Measurements from ENCODE around the gene NR2E1. TPM values are rescaled to one million over a fixed set of nuclear protein-coding genes. Genes with fewer than 3 reads are reported as not detected.

Gene NR2E1
- total RNA-seq = not detected

GRCh38 chr6:108165714-108166663 is at the start of gene NR2E1:
TSS of gene NR2E1 (plus strand) at chr6:108166022. CDS start at chr6:108166766, 744 bp downstream.
- H3K4me1 Mint-ChIP-seq (ENCODE audit: low read depth) = peaks cover 35% of the 10 kb centered on the region
- no peak within 1 kb of the TSS for H3K4me3 Mint-ChIP-seq
- H3K27me3 Mint-ChIP-seq (ENCODE audit: low read depth) = peaks cover 89% of the 10 kb centered on the region
- H3K36me3 Mint-ChIP-seq (ENCODE audit: insufficient read depth) = no peaks in the 10 kb centered on the region
- no peaks in the 10 kb centered on the region for H3K9me3 Mint-ChIP-seq
- DNase-seq (no peak), ATAC-seq (no peak)

GRCh38 chr6:108116546-108117426 is 49.0 kb upstream of the NR2E1 start:
- Mint-ChIP-seq H3K36me3 (ENCODE audit: insufficient read depth) (no peaks in the 10 kb centered on the region), H3K4me3 (peak overlapping the region; percentile 78), H3K9me3 (no peaks in the 10 kb centered on the region), H3K27me3 (ENCODE audit: low read depth) (peaks cover 91% of the 10 kb centered on the region), H3K4me1 (ENCODE audit: low read depth) (peaks cover 50% of the 10 kb centered on the region)
- DNase-seq = no peak
- ATAC-seq = no peak

- peaks cover 50% of the 10 kb centered on the region for H3K4me1 Mint-ChIP-seq (ENCODE audit: low read depth)
- peak overlapping the region; percentile 78 for H3K4me3 Mint-ChIP-seq
- peaks cover 90% of the 10 kb centered on the region for H3K27me3 Mint-ChIP-seq (ENCODE audit: low read depth)
- H3K36me3 Mint-ChIP-seq (ENCODE audit: insufficient read depth) = no peaks in the 10 kb centered on the region
- H3K9me3 Mint-ChIP-seq = no peaks in the 10 kb centered on the region
- DNase-seq (no peak), ATAC-seq (peak; percentile 41 to 45)
These were observed 48.1 kb upstream of the NR2E1 start for GRCh38 chr6:108117427-108118358.

- peaks cover 51% of the 10 kb centered on the region for H3K4me1 Mint-ChIP-seq (ENCODE audit: low read depth)
- H3K36me3 Mint-ChIP-seq (ENCODE audit: insufficient read depth) = no peaks in the 10 kb centered on the region
- H3K4me3 Mint-ChIP-seq = peak overlapping the region; percentile 85
- no peak for ATAC-seq
- no peak for DNase-seq
- peaks cover 90% of the 10 kb centered on the region for H3K27me3 Mint-ChIP-seq (ENCODE audit: low read depth)
- H3K9me3 Mint-ChIP-seq = no peaks in the 10 kb centered on the region
These were observed 47.5 kb upstream of the NR2E1 start for GRCh38 chr6:108118359-108118724.

GRCh38 chr6:108118810-108119768 is 46.7 kb upstream of the NR2E1 start:
- DNase-seq = no peak
- peak overlapping the region; percentile 85 for H3K4me3 Mint-ChIP-seq
- no peak for ATAC-seq
- H3K27me3 Mint-ChIP-seq (ENCODE audit: low read depth) = peaks cover 89% of the 10 kb centered on the region
- H3K36me3 Mint-ChIP-seq (ENCODE audit: insufficient read depth) = no peaks in the 10 kb centered on the region
- no peaks in the 10 kb centered on the region for H3K9me3 Mint-ChIP-seq
- peaks cover 45% of the 10 kb centered on the region for H3K4me1 Mint-ChIP-seq (ENCODE audit: low read depth)

GRCh38 chr6:108119769-108120141 is 46.1 kb upstream of the NR2E1 start:
- ATAC-seq = no peak
- H3K27me3 Mint-ChIP-seq (ENCODE audit: low read depth) = peaks cover 89% of the 10 kb centered on the region
- peaks cover 40% of the 10 kb centered on the region for H3K4me1 Mint-ChIP-seq (ENCODE audit: low read depth)
- no peaks in the 10 kb centered on the region for H3K9me3 Mint-ChIP-seq
- no peak for DNase-seq
- no peak overlapping the region for H3K4me3 Mint-ChIP-seq
- no peaks in the 10 kb centered on the region for H3K36me3 Mint-ChIP-seq (ENCODE audit: insufficient read depth)

GRCh38 chr6:108120311-108120710 is 45.5 kb upstream of the NR2E1 start:
- Mint-ChIP-seq H3K36me3 (ENCODE audit: insufficient read depth) (no peaks in the 10 kb centered on the region), H3K9me3 (no peaks in the 10 kb centered on the region), H3K4me1 (ENCODE audit: low read depth) (peaks cover 35% of the 10 kb centered on the region), H3K27me3 (ENCODE audit: low read depth) (peaks cover 89% of the 10 kb centered on the region), H3K4me3 (no peak overlapping the region)
- DNase-seq = no peak
- ATAC-seq = no peak

- Mint-ChIP-seq H3K4me1 (ENCODE audit: low read depth) (peaks cover 25% of the 10 kb centered on the region), H3K36me3 (ENCODE audit: insufficient read depth) (no peaks in the 10 kb centered on the region), H3K27me3 (ENCODE audit: low read depth) (peaks cover 85% of the 10 kb centered on the region), H3K4me3 (peak overlapping the region; percentile 5), H3K9me3 (no peaks in the 10 kb centered on the region)
- DNase-seq = no peak
- ATAC-seq = no peak
These were observed 44.2 kb upstream of the NR2E1 start for GRCh38 chr6:108121612-108122011.

- Mint-ChIP-seq H3K4me1 (ENCODE audit: low read depth) (peaks cover 14% of the 10 kb centered on the region), H3K36me3 (ENCODE audit: insufficient read depth) (no peaks in the 10 kb centered on the region), H3K4me3 (no peak overlapping the region), H3K9me3 (no peaks in the 10 kb centered on the region), H3K27me3 (ENCODE audit: low read depth) (peaks cover 82% of the 10 kb centered on the region)
- DNase-seq (no peak), ATAC-seq (no peak)
These were observed 42.3 kb upstream of the NR2E1 start for GRCh38 chr6:108123481-108123929.

- ATAC-seq = no peak
- Mint-ChIP-seq H3K4me1 (ENCODE audit: low read depth) (peaks cover 10% of the 10 kb centered on the region), H3K4me3 (no peak overlapping the region), H3K36me3 (ENCODE audit: insufficient read depth) (no peaks in the 10 kb centered on the region), H3K27me3 (ENCODE audit: low read depth) (peaks cover 79% of the 10 kb centered on the region), H3K9me3 (no peaks in the 10 kb centered on the region)
- DNase-seq = no peak
These were observed 41.9 kb upstream of the NR2E1 start for GRCh38 chr6:108123946-108124345.

- DNase-seq (no peak), ATAC-seq (no peak)
- Mint-ChIP-seq H3K9me3 (no peaks in the 10 kb centered on the region), H3K4me3 (no peak overlapping the region), H3K36me3 (ENCODE audit: insufficient read depth) (no peaks in the 10 kb centered on the region), H3K4me1 (ENCODE audit: low read depth) (peaks cover 2% of the 10 kb centered on the region), H3K27me3 (ENCODE audit: low read depth) (peaks cover 74% of the 10 kb centered on the region)
These were observed 38.8 kb upstream of the NR2E1 start for GRCh38 chr6:108127056-108127455.

- no peaks in the 10 kb centered on the region for H3K9me3 Mint-ChIP-seq
- H3K4me3 Mint-ChIP-seq = no peak overlapping the region
- peaks cover 2% of the 10 kb centered on the region for H3K4me1 Mint-ChIP-seq (ENCODE audit: low read depth)
- peaks cover 75% of the 10 kb centered on the region for H3K27me3 Mint-ChIP-seq (ENCODE audit: low read depth)
- H3K36me3 Mint-ChIP-seq (ENCODE audit: insufficient read depth) = no peaks in the 10 kb centered on the region
- DNase-seq (no peak), ATAC-seq (no peak)
These were observed 38.0 kb upstream of the NR2E1 start for GRCh38 chr6:108127826-108128225.

- Mint-ChIP-seq H3K4me1 (ENCODE audit: low read depth) (peaks cover 13% of the 10 kb centered on the region), H3K4me3 (no peak overlapping the region), H3K27me3 (ENCODE audit: low read depth) (peaks cover 67% of the 10 kb centered on the region), H3K36me3 (ENCODE audit: insufficient read depth) (no peaks in the 10 kb centered on the region), H3K9me3 (no peaks in the 10 kb centered on the region)
- ATAC-seq = no peak
- DNase-seq = no peak
These were observed 35.6 kb upstream of the NR2E1 start for GRCh38 chr6:108130262-108130661.

Data from activated T-cell treated with anti-CD3 and anti-CD28 coated beads, Interleukin-2, amount 50 U/mL, for 4 hours (primary cell).